ENCODE measurements around the gene MRPS30.
A peak's percentile ranks its signal among the peaks of the same experiment; 100 is the strongest.
"Not testable (repeated sequence)": the region's sequence is repeated elsewhere in the genome, so short reads cannot be mapped to it uniquely, and the experiment has no call there.

MRPS30 gene

GRCh38 chr5:44808435-44809214 is at the start of gene MRPS30:
Gene MRPS30 (plus strand): TSS chr5:44808947. CDS start chr5:44808963, 16 bp downstream.
- peak within 1 kb of the TSS; percentile 83 for H3K4me3 ChIP-seq (replicated peaks; ENCODE audit: low read depth, low read length)
- peak; percentile 47 for TF ChIP-seq CTCF (IDR thresholded peaks at IDR 0.05; ENCODE audit: low read length, missing control alignments)
- DNase-seq (ENCODE audit: low read depth) = peak; percentile 99

GRCh38 chr5:44769200-44769876 is 39.4 kb upstream of the MRPS30 start:
- TF ChIP-seq CTCF (IDR thresholded peaks at IDR 0.05; ENCODE audit: low read length, missing control alignments) = no peak

GRCh38 chr5:44769877-44770209 is 38.9 kb upstream of the MRPS30 start:
- no peak for TF ChIP-seq CTCF (IDR thresholded peaks at IDR 0.05; ENCODE audit: low read length, missing control alignments)
- DNase-seq (ENCODE audit: low read depth) = no peak
- no peak overlapping the region for H3K4me3 ChIP-seq (replicated peaks; ENCODE audit: low read depth, low read length)

More at GRCh38 chr5:44769200-44769876, 39.4 kb upstream of the MRPS30 start:
- DNase-seq (ENCODE audit: low read depth) = no peak
- no peak overlapping the region for H3K4me3 ChIP-seq (replicated peaks; ENCODE audit: low read depth, low read length)

DNA sequence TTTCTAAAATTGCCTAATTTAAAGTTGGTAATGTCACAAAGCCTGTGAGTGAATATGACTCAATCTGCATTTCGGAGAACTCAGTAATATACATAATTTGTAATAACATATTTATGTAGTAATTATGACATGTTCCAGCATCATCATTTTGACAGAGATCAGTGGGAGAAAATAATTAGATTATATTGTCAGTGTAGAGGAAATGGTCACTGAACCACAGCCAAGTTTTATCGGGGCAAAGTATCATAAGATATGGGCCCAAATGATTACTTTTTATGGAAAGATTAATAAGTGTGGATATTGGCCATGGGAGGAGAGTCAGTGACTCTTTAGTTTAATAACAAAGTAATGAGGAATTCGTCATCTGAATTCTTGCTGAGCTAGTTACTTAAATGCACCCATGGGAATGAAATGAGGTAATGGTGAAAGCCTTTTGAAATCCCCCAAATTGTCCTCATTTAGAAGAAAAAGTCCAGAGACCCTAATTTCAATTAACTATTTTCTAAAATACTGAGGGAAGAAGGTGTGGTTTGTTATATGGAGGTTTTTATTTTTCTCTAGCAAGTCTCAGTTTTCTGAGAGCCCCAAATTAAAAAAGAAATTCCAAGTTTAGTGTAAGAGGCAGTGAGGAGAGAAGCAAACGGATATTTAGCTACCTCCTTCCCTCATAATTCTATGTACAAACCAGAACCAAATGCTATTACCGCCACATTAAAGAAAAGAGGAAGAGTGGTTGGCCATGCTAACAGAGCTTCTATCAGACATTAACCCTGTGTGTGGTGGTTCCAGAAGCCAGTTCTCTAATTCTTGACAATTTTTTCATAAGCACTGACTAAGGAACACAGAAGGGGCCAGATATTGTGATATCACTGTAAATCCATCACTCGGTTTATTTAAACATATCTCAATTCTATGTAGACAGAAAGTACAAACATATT is 37.7 kb upstream of the MRPS30 start:
- no peak for DNase-seq (ENCODE audit: low read depth)
- no peak for TF ChIP-seq CTCF (IDR thresholded peaks at IDR 0.05; ENCODE audit: low read length, missing control alignments)
- no peak overlapping the region for H3K4me3 ChIP-seq (replicated peaks; ENCODE audit: low read depth, low read length)

GRCh38 chr5:44772397-44772796 is 36.4 kb upstream of the MRPS30 start:
- DNase-seq (ENCODE audit: low read depth); H3K4me3 ChIP-seq (replicated peaks; ENCODE audit: low read depth, low read length): not testable (repeated sequence)

DNA sequence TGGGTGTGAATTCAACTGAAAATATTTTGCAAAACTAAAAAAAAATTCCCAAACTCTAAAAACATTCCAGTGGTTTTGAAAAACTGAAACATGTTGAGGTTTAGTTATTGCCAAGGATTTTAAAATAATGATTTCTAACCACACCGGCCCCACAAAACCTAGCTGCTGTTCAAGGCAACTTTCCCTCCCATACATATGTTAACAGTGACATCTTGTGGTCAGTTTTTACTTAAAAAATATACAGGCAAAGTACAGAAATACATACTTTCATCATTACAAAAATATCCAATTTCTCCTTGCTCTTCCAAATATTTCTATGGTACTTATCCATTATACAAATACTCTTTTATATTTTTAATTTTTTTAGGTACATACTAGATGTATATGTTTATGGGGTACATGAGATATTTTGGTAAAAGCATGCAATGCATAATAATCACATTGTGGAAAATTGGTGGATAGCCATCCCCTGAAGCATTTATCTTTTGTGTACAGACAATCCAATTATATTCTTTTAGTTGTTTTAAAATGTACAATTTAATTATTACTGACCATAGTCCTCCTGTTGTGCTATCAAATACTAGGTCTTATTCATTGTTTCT is 34.4 kb upstream of the MRPS30 start:
- DNase-seq (ENCODE audit: low read depth) = peak; percentile 67
- no peak overlapping the region for H3K4me3 ChIP-seq (replicated peaks; ENCODE audit: low read depth, low read length)
- TF ChIP-seq CTCF (IDR thresholded peaks at IDR 0.05; ENCODE audit: low read length, missing control alignments) = peak; percentile 47
